Psoas muscle (tissue), 8 donors: ENCODE measurements around the gene FEV. TPM values are rescaled to one million over a fixed set of nuclear protein-coding genes. Genes with fewer than 3 reads are reported as not detected.
A peak's percentile ranks its signal among the peaks of the same experiment; 100 is the strongest.

ENCODE experiments used
- ATAC-seq, 4 donors: fragments of 200-7000 bp; cut with Tn5 transposase; one replicate each; pipeline ENCODE4 v1.9.1; 2020; ENCODE audit warnings: moderate library complexity in 3 of 4, mild to moderate bottlenecking in 2 of 4
- DNase-seq, 2 donors: peaks; one replicate each; pipeline ENCODE4 v3.0.0-alpha.2; 2020
- H3K27ac ChIP-seq: fragments of 200-600 bp; one replicate; pipeline ENCODE4 v1.8.0; 2022
- H3K27me3 ChIP-seq, 3 donors: fragments of 200-600 bp in 1 of 3; one replicate each; pipeline versions ENCODE4 v1.6.1 to v1.8.0; 2013 to 2022; ENCODE audit warnings: low read length in 2 of 3, mild to moderate bottlenecking in 2 of 3, moderate library complexity in 1 of 3; ENCODE audit not compliant: insufficient read depth in 3 of 3
- H3K36me3 ChIP-seq, 2 donors: fragments of 200-600 bp in 1 of 2; one replicate each; pipeline versions ENCODE4 v1.6.1 to v1.8.0; 2013 to 2022; ENCODE audit warnings: low read depth in 1 of 2, mild to moderate bottlenecking in 1 of 2, moderate library complexity in 1 of 2; ENCODE audit not compliant: insufficient read depth in 1 of 2
- H3K4me1 ChIP-seq: fragments of 200-600 bp; one replicate; pipeline ENCODE4 v1.8.0; 2022
- H3K4me3 ChIP-seq: fragments of 200-600 bp; one replicate; pipeline ENCODE4 v1.8.0; 2022; ENCODE audit warnings: mild to moderate bottlenecking
- H3K9me3 ChIP-seq: fragments of 200-600 bp; one replicate; pipeline ENCODE4 v1.8.0; 2022
- WGBS, 3 donors: extraction: QIAGEN DNeasy Blood & Tissue Kit; methylation state at CpG; one replicate each; pipeline versions ENCODE4 v1.1.6 to v1.1.7; 2013; 5-methylcytosine and 5-hydroxymethylcytosine counted together
- intact Hi-C, 2 donors: fragments of 100-400 bp; cut with DNase I; formaldehyde crosslinking; loops; one replicate each; pipeline versions ENCODE4 v1.11.0 to v1.14.2; 2022
- polyA plus RNA-seq, 3 donors: library from polyadenylated mRNA; stranded (reverse); fragments of 200-250 nt; gene quantifications; one replicate each; pipeline ENCODE4 v1.2.3, GENCODE V29; 2013
- total RNA-seq, 4 donors: library from RNA; stranded (reverse); fragmentation: NEBNext Ultra II Directional in 2 of 4; extraction: Animal tissue kit (Norgen Biotek cat#: 25700) in 2 of 4; gene quantifications; one replicate each; pipeline versions ENCODE4 v1.2.1 to v1.2.4, GENCODE V29; 2021 to 2023
- TF ChIP-seq, protein P1 (sequence below): fragments of 200-600 bp; IDR thresholded peaks from one replicate; pipeline ENCODE4 v1.8.0; 2022; ENCODE audit warnings: antibody characterized with exemption
- donor health status: healthy with polysubstance abuse.
- donor health status: DM: no; HTN: no; CAD: no; lungs with moderate emphysema.
- donor health status: Bipolar disorder and iron deficiency.
- donor health status: healthy.
- donor health status: DM: yes; HTN: yes; CAD: no.
- donor health status: DM: no; HTN: no; CAD: no.
- donor health status: DM: no; HTN: no; CAD: no.
- donor health status: DM: yes; HTN: yes; CAD: no.

FEV gene
- total and polyA plus RNA-seq, 7 donors: not detected

DNA sequence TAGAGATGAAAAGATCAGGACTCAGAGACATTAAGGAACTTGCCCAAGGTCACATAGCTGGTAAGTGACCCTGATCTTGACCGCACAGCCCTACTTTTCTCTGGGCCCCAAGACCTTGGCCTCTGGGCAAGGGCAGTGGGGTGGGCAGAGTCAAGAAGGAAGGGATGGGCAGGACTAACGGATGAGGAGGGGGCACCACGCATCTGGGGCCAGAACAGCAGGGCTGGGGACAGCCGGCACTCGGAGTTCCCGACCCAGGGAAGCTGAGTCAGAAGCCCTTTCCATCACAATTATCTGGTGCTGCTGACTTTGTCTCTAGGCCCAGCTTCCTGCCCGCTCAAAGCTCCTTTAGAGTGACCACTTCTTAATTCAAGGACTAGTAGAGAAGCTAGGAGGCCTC lies 42.0 kb upstream of the FEV start:
- ATAC-seq (no peak), DNase-seq (peak in 1 of 2 donors; percentile 10)
- WGBS, 3 donors: 75 to 89% (median 81%) methylated on average over 7 of the region's 7 CpGs
- H3K27me3 ChIP-seq: peaks cover 0 to 18% (median 0%) of the 10 kb centered on the region in 3 donors
- H3K36me3 ChIP-seq: no peaks in the 10 kb centered on the region
- no peak overlapping the region for H3K4me3 ChIP-seq
- H3K27ac ChIP-seq: no peak overlapping the region
- TF ChIP-seq, protein P1, sequence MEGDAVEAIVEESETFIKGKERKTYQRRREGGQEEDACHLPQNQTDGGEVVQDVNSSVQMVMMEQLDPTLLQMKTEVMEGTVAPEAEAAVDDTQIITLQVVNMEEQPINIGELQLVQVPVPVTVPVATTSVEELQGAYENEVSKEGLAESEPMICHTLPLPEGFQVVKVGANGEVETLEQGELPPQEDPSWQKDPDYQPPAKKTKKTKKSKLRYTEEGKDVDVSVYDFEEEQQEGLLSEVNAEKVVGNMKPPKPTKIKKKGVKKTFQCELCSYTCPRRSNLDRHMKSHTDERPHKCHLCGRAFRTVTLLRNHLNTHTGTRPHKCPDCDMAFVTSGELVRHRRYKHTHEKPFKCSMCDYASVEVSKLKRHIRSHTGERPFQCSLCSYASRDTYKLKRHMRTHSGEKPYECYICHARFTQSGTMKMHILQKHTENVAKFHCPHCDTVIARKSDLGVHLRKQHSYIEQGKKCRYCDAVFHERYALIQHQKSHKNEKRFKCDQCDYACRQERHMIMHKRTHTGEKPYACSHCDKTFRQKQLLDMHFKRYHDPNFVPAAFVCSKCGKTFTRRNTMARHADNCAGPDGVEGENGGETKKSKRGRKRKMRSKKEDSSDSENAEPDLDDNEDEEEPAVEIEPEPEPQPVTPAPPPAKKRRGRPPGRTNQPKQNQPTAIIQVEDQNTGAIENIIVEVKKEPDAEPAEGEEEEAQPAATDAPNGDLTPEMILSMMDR: no peak
- intact Hi-C loops: loop anchor here in 1 of 2 donors (5.0 kb wide), 1 partner anchor 125 kb away; no protein-coding TSS in a partner anchor
- H3K9me3 ChIP-seq: no peaks in the 10 kb centered on the region
- H3K4me1 ChIP-seq: no peaks in the 10 kb centered on the region

DNA sequence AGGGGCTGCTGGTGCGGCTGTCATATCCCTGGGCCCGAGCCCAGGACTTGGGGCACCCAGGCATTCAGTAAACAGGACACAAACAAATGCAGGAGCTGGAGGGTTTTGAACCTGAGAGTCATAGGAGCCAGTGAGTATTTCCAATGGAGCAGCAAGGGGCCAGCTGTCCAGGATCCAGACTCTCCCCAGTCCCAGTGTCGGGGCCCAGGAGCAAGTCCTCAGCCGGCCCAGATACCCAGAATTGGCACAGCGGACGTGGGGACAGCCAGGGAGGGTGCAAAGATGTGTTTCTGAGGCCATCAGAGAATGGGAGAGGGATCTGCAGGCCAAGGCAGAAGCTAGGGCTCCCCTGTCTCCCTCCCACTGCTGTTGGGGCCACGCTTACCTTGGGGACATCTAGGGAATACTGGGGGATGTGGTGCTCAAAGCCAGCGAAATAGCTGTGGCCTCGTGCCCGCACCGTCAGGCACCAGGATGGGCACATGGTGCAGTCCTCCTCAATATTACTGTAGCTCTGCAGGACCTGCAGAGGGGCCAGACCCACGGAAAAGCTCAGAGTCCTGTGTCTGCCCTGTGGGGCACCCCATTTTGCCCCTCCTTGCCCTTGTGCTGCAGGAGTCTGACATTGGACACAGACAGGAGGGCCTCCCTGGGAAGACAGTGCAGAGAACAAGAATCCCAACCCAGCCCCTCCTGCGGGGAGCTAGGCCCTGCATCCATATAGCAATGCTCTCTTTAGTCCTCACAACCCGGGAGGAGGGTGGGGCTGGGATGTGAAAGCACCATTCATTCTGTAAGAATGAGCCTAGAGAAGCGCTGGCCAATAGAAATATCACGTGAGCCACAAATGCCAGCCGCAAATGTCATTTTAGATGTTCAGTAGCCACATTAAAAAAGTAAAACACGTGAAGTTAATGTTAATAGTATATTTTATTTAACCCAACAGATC lies 40.9 kb upstream of the FEV start:
- Histone ChIP-seq H3K27me3 (peaks cover 0 to 9% (median 0%) of the 10 kb centered on the region in 3 donors), H3K9me3 (no peaks in the 10 kb centered on the region), H3K27ac (no peak overlapping the region), H3K4me3 (no peak overlapping the region), H3K36me3 (no peaks in the 10 kb centered on the region), H3K4me1 (no peaks in the 10 kb centered on the region)
- 81 to 85% (median 82%) methylated on average over 18 of the region's 18 CpGs for WGBS, 3 donors
- intact Hi-C loops: loop anchor here in 1 of 2 donors (5.0 kb wide), 1 partner anchor 126 kb away; no protein-coding TSS in a partner anchor
- DNase-seq (peak in 1 of 2 donors; percentile 5), ATAC-seq (no peak)
- TF ChIP-seq, protein P1: no peak

DNA sequence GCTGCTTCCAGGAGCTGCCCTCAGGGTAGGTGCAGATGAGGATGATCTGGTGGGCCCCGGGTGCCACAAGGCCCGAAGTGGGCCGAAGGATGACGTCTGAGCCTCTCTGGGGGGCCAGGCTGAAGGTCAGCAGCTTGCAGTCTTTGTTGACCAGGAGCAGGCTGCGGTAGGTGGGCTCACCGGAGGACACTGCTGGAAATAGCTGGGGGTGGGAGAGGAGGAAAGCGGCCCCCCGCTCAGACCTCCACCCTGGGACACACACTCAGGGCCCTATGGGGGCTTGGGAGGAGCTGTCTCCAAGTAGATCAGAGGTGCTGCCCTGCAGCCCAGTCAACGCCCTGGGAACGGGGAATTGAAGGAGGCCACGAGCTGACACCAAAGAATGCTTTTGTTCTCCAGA lies 39.1 kb upstream of the FEV start:
- Histone ChIP-seq H3K4me3 (no peak overlapping the region), H3K27me3 (no peaks in the 10 kb centered on the region), H3K27ac (no peak overlapping the region), H3K9me3 (no peaks in the 10 kb centered on the region), H3K36me3 (no peaks in the 10 kb centered on the region), H3K4me1 (no peaks in the 10 kb centered on the region)
- intact Hi-C loops: no loop called here
- DNase-seq (peak in 1 of 2 donors; percentile 18), ATAC-seq (no peak)
- TF ChIP-seq, protein P1: no peak
- WGBS, 3 donors: 77 to 82% (median 79%) methylated on average over 10 to 11 of the region's 11 CpGs

DNA sequence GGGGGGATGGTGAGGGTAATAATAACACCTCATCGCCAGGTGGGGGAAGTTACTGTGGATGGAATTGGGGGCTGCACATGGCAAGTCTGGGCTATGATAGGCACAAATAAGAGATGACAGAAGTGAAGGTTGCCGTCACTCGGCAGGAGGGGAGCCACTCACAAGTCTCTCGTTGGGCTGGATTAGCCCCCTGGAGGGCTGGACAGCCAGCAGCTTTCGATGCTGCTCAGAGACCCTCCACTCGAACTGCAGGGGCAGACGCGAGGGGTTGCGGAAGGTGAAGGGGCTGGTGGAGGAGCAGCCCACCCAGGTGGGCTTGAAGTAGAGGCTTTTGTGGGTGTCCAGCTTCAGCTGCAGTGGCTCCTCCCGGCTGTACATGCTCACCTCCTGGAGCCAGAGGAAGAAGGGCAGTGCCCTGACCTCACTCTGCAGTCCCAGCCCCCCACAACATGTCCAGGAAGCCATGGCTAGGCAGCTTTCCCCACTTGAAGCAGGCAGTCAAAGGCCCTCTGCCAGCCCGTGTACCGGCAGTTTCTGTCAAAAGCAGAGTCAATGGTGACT lies 38.1 kb upstream of the FEV start:
- H3K9me3 ChIP-seq: no peaks in the 10 kb centered on the region
- intact Hi-C loops: no loop called here
- H3K36me3 ChIP-seq: no peaks in the 10 kb centered on the region
- DNase-seq (peak in 1 of 2 donors; percentile 19), ATAC-seq (no peak)
- TF ChIP-seq, protein P1: no peak
- H3K27ac ChIP-seq: no peak overlapping the region
- no peaks in the 10 kb centered on the region for H3K27me3 ChIP-seq
- WGBS, 3 donors: 80 to 83% (median 82%) methylated on average over 12 of the region's 12 CpGs
- no peaks in the 10 kb centered on the region for H3K4me1 ChIP-seq
- H3K4me3 ChIP-seq: no peak overlapping the region
